ENCODE data around the gene SERPINA9. TPM values are rescaled to one million over a fixed set of nuclear protein-coding genes. Genes with fewer than 3 reads are reported as not detected.

SERPINA9 gene
- total and polyA plus RNA-seq, 2 donors from 2014 or later: not detected

- FAIRE-seq: no peak
- Histone ChIP-seq H3K27ac (ENCODE audit: low read depth in 2 of 2, low read length in 2 of 2) (no peak overlapping the region), H3K4me1 (ENCODE audit: control insufficient read depth in 2 of 3, insufficient read depth in 2 of 3, low read depth in 1 of 3, low read length in 3 of 3) (no peaks in the 10 kb centered on the region), H3K36me3 (ENCODE audit: control insufficient read depth in 2 of 3, insufficient read depth in 3 of 3, low read length in 3 of 3) (no peaks in the 10 kb centered on the region), H3K27me3 (ENCODE audit: control insufficient read depth, insufficient read depth, low read length) (no peaks in the 10 kb centered on the region), H3K9me3 (ENCODE audit: control insufficient read depth in 2 of 3, insufficient read depth in 1 of 3, low read length in 3 of 3) (peaks cover 0 to 5% (median 3%) of the 10 kb centered on the region in 3 donors), H3K9ac (ENCODE audit: low read length in 3 of 3) (no peak overlapping the region), H3K4me3 (ENCODE audit: low read length in 3 of 3) (no peak overlapping the region)
- no peak for DNase-seq
- TF ChIP-seq CTCF (IDR thresholded peaks at IDR 0.05; ENCODE audit: borderline replicate concordance, extremely low read depth, insufficient read depth): no peak
- intact Hi-C loops (cut with DNase I): no loop called here
Measured at GRCh38 chr14:94473666-94474410, 2.2 kb downstream of the SERPINA9 start.

GRCh38 chr14:94472842-94473241 lies 3.2 kb downstream of the SERPINA9 start:
- Histone ChIP-seq H3K27me3 (ENCODE audit: control insufficient read depth, insufficient read depth, low read length) (no peaks in the 10 kb centered on the region), H3K27ac (ENCODE audit: low read depth in 2 of 2, low read length in 2 of 2) (no peak overlapping the region), H3K4me3 (ENCODE audit: low read length in 3 of 3) (no peak overlapping the region), H3K9me3 (ENCODE audit: control insufficient read depth in 2 of 3, insufficient read depth in 1 of 3, low read length in 3 of 3) (no peaks in the 10 kb centered on the region), H3K4me1 (ENCODE audit: control insufficient read depth in 2 of 3, insufficient read depth in 2 of 3, low read depth in 1 of 3, low read length in 3 of 3) (no peaks in the 10 kb centered on the region), H3K9ac (ENCODE audit: low read length in 3 of 3) (no peak overlapping the region), H3K36me3 (ENCODE audit: control insufficient read depth in 2 of 3, insufficient read depth in 3 of 3, low read length in 3 of 3) (no peaks in the 10 kb centered on the region)
- intact Hi-C loops (cut with DNase I): no loop called here
- no peak for TF ChIP-seq CTCF (IDR thresholded peaks at IDR 0.05; ENCODE audit: borderline replicate concordance, extremely low read depth, insufficient read depth)
- DNase-seq (no peak), FAIRE-seq (no peak)

- no peak for FAIRE-seq
Measured at GRCh38 chr14:94471045-94471444, 5.0 kb downstream of the SERPINA9 start.

More at GRCh38 chr14:94471045-94471444, 5.0 kb downstream of the SERPINA9 start:
- Histone ChIP-seq H3K9me3 (ENCODE audit: control insufficient read depth in 2 of 3, insufficient read depth in 1 of 3, low read length in 3 of 3) (no peaks in the 10 kb centered on the region), H3K9ac (ENCODE audit: low read length in 3 of 3) (no peak overlapping the region), H3K36me3 (ENCODE audit: control insufficient read depth in 2 of 3, insufficient read depth in 3 of 3, low read length in 3 of 3) (no peaks in the 10 kb centered on the region), H3K4me3 (ENCODE audit: low read length in 3 of 3) (no peak overlapping the region), H3K4me1 (ENCODE audit: control insufficient read depth in 2 of 3, insufficient read depth in 2 of 3, low read depth in 1 of 3, low read length in 3 of 3) (no peaks in the 10 kb centered on the region), H3K27ac (ENCODE audit: low read depth in 2 of 2, low read length in 2 of 2) (no peak overlapping the region), H3K27me3 (ENCODE audit: control insufficient read depth, insufficient read depth, low read length) (no peaks in the 10 kb centered on the region)
- DNase-seq: no peak
- no peak for TF ChIP-seq CTCF (IDR thresholded peaks at IDR 0.05; ENCODE audit: borderline replicate concordance, extremely low read depth, insufficient read depth)
- intact Hi-C loops (cut with DNase I): no loop called here
